ENCODE measurements around the gene RYR2. TPM values are rescaled to one million over a fixed set of nuclear protein-coding genes. Genes with fewer than 3 reads are reported as not detected.
"Not testable (repeated sequence)": the region's sequence is repeated elsewhere in the genome, so short reads cannot be mapped to it uniquely, and the experiment has no call there.

Gene RYR2
- total and polyA plus RNA-seq, 8 donors, result 1.6 to 6.9 (median 4.4) TPM

GRCh38 chr1:237367758-237368157, 325.8 kb downstream of the RYR2 start:
- no peak overlapping the region for H3K4me3 ChIP-seq
- WGBS, 2 donors, result 31 to 46% methylated on average over 2 of the region's 2 CpGs
- intact Hi-C loops (cut with DNase I), result no loop called here

GRCh38 chr1:237371477-237371876, 329.5 kb downstream of the RYR2 start:
- H3K27ac ChIP-seq; FAIRE-seq; H3K4me1 ChIP-seq; H3K27me3 ChIP-seq; H3K4me3 ChIP-seq; DNase-seq; H3K9me3 ChIP-seq; H3K36me3 ChIP-seq; intact Hi-C loops (cut with DNase I); ATAC-seq: not testable (repeated sequence)
- WGBS, 2 donors, result 62 to 79% methylated on average over 2 of the region's 3 CpGs

More at GRCh38 chr1:237367758-237368157, 325.8 kb downstream of the RYR2 start:
- no peaks in the 10 kb centered on the region for H3K36me3 ChIP-seq
- ATAC-seq, result no peak
- H3K9me3 ChIP-seq, result no peaks in the 10 kb centered on the region
- TF ChIP-seq CTCF (IDR thresholded peaks at IDR 0.05), result no peak
- no peak for FAIRE-seq
- DNase-seq, result no peak
- no peak overlapping the region for H3K27ac ChIP-seq
- H3K4me1 ChIP-seq, result no peaks in the 10 kb centered on the region
- peaks cover 0 to 17% (median 0%) of the 10 kb centered on the region in 4 donors for H3K27me3 ChIP-seq

- intact Hi-C loops (cut with DNase I), result no loop called here
- no peak for TF ChIP-seq CTCF (IDR thresholded peaks at IDR 0.05)
- no peaks in the 10 kb centered on the region for H3K4me1 ChIP-seq
- H3K9me3 ChIP-seq, result no peaks in the 10 kb centered on the region
- H3K27me3 ChIP-seq, result no peaks in the 10 kb centered on the region
- no peaks in the 10 kb centered on the region for H3K36me3 ChIP-seq
- FAIRE-seq (no peak), DNase-seq (no peak), ATAC-seq (no peak)
- no peak overlapping the region for H3K4me3 ChIP-seq
- WGBS, 2 donors, result 54 to 61% methylated on average over 3 of the region's 3 CpGs
- no peak overlapping the region for H3K27ac ChIP-seq
Measured at GRCh38 chr1:237383791-237384190, 341.8 kb downstream of the RYR2 start.

GRCh38 chr1:237384213-237384612, 342.2 kb downstream of the RYR2 start:
- Histone ChIP-seq H3K36me3 (no peaks in the 10 kb centered on the region), H3K27me3 (no peaks in the 10 kb centered on the region), H3K9me3 (no peaks in the 10 kb centered on the region), H3K4me1 (no peaks in the 10 kb centered on the region), H3K4me3 (no peak overlapping the region), H3K27ac (no peak overlapping the region)
- ATAC-seq (no peak), DNase-seq (no peak), FAIRE-seq (no peak)
- 26 to 33% methylated on average over 6 of the region's 6 CpGs for WGBS, 2 donors
- no peak for TF ChIP-seq CTCF (IDR thresholded peaks at IDR 0.05)
- intact Hi-C loops (cut with DNase I), result no loop called here

GRCh38 chr1:237386362-237387143, 344.6 kb downstream of the RYR2 start:
- H3K27ac ChIP-seq, result no peak overlapping the region
- no peak for DNase-seq
- WGBS, 2 donors, result 45 to 49% methylated on average over 8 of the region's 8 CpGs
- no peaks in the 10 kb centered on the region for H3K4me1 ChIP-seq
- no peaks in the 10 kb centered on the region for H3K9me3 ChIP-seq
- peak in 1 of 4 donors; percentile 51 for ATAC-seq
- intact Hi-C loops (cut with DNase I), result no loop called here
- no peaks in the 10 kb centered on the region for H3K36me3 ChIP-seq
- peak; percentile 82 for FAIRE-seq
- no peaks in the 10 kb centered on the region for H3K27me3 ChIP-seq
- peak in 3 of 4 donors; percentile 41 to 58 (median 51) for TF ChIP-seq CTCF (IDR thresholded peaks at IDR 0.05)
- no peak overlapping the region for H3K4me3 ChIP-seq

Data from pancreas (tissue), 10 donors.